ENCODE data around the gene FAM114A1. TPM values are rescaled to one million over a fixed set of nuclear protein-coding genes. Genes with fewer than 3 reads are reported as not detected.

FAM114A1 gene
- total and polyA plus RNA-seq, 2 of the 8 experiments (the other 6 are each of a cell fraction or from before 2014, with no cell fraction given) = 9.5 to 12.0 TPM

DNA sequence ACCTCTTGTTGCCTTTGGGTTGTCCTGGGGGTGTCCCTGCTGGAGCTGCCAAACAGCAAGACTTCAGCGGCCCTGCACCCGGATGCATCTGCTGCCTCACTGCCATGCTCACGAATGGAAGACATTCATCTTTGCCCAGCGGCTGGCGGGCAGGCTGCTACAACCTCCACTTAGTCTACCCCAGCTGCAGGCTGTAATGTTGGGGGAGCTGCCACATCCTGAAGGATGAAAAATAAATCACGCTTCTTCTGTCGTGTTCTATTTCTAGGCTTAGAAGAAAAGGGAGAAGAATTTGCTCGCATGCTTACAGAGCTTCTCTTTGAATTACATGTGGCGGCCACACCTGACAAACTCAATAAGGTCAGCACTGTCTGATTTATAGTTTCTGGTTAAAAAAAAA, 61.4 kb downstream of the FAM114A1 start (continued):
- TF ChIP-seq NRF1 (IDR thresholded peaks at IDR 0.05; ENCODE audit: low read depth, low read length) (no peak), RXRA (IDR thresholded peaks at IDR 0.05; ENCODE audit: insufficient read depth, low read depth, low read length) (no peak), HDAC6 (IDR thresholded peaks at IDR 0.05; ENCODE audit: low read depth, low read length) (no peak)

Measured in H1 (cell line).